Epithelial cell of esophagus (primary cell): Measurements from ENCODE around the gene SIN3B.

Experiments
- DNase-seq: peaks from one replicate; pipeline ENCODE4 v3.0.0; 2010; ENCODE audit warnings: low read depth
- H3K4me3 ChIP-seq: 2 replicates; pipeline ENCODE4 v1.5.1; 2011; ENCODE audit warnings: mild to moderate bottlenecking, low read length, control low read depth
- CTCF ChIP-seq: IDR thresholded peaks from 2 replicates; pipeline ENCODE4 v1.5.1; 2011; ENCODE audit warnings: low read depth, mild to moderate bottlenecking, low read length, control low read depth, inconsistent platforms; ENCODE audit not compliant: insufficient read depth; ENCODE audit errors: missing control alignments

SIN3B gene

DNA sequence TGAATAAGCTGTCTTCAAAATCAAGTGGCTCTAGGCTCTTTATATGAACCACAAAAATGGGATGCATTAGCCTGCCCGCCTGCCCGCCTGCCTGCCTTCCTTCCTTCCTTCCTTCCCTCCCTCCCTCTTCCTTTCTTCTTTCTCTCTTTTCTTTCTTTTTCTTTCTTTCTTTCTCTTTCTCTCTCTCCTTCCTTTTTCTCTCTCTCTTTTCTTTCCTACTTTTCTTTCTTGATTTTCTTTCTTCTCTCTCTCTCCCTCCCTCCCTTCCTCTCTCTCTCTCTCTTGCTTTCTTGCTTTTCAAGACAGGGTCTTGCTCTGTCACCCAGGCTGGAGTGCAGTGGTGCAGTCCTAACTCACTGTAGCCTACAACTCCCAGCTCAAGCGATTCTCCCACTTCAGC is 86.5 kb downstream of the SIN3B start:
- no peak overlapping the region for H3K4me3 ChIP-seq
- no peak for TF ChIP-seq CTCF
- no peak for DNase-seq

DNA sequence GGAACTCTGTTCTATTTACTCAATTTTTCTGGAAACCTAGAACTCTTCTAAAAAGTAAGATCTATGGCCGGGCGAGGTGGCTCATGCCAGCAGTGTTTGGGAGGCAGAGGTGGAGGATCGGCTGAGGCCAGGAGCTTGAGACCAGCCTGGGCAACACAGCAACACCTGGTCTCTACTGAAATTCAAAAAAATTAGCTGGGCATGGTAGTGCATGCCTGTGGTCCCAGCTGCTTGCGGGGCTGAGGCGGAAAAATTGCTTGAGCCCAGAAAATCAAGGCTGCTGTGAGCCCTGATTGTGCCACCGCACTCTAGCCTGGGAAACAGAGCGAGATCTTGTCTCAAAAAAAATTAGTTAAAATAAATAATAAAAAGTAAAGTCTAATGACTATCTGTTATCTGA is 88.2 kb downstream of the SIN3B start:
- no peak for DNase-seq
- TF ChIP-seq CTCF: no peak
- no peak overlapping the region for H3K4me3 ChIP-seq

DNA sequence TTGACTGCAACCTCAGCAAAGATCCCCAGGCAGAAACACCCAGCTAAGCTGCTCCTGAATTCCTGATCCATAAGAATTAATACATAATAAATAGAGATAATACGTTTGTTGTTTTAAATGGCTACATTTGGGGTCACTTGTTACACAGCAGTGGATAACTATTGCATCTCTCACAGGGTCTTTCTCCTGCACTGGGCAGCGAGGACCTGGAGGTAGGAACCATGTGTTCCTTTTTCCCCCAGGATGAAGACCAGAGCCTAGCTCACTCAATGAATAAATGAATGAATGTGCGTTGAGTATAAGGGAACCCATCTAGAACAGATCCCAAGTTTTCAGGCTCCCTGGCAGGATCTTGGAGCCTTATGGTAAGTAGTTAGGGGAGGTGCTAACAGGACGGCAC is 90.3 kb downstream of the SIN3B start:
- DNase-seq: no peak
- no peak overlapping the region for H3K4me3 ChIP-seq
- no peak for TF ChIP-seq CTCF

GRCh38 chr19:16920816-16921529 is 91.8 kb downstream of the SIN3B start:
- H3K4me3 ChIP-seq: peak overlapping the region; percentile 9
- DNase-seq: peak; percentile 98
- no peak for TF ChIP-seq CTCF

DNA sequence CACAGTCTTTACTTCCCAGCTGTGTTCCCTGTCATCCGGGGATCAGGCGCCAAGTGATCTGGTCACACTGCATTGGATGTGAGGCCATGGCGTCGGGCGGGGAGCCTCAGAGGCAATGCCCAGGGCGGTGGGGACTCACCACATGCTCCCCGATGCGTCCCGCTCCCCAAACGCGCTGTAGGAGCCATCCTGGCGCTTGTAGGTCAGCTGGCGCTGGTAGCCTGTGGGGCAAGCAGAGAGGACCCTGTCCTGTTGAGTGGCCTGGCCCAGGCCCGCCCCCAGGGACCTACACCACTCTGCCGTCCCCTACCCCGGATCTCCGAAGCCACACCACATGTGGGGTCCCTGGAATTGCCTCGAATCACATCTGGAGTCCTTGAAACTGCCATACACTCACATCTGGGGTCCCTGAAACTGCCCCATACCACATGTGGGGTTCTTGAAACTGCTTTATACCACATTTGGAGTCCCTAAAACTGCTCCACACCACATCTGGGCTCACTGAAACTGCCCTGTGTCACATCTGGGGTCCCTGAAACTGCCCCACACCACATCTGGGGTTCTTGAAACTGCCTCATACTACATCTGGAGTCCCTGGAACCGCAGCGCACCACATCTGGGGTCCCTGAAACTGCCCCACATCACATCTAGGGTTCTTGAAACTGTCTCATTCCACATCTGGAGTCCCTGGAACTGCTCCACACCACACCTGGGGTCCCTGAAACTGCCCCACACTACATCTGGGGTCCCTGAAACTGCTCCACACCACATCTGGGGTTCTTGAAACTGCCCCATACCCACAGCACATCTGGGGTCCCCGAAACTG is 92.8 kb downstream of the SIN3B start:
- no peak overlapping the region for H3K4me3 ChIP-seq
- DNase-seq: no peak
- TF ChIP-seq CTCF: no peak

DNA sequence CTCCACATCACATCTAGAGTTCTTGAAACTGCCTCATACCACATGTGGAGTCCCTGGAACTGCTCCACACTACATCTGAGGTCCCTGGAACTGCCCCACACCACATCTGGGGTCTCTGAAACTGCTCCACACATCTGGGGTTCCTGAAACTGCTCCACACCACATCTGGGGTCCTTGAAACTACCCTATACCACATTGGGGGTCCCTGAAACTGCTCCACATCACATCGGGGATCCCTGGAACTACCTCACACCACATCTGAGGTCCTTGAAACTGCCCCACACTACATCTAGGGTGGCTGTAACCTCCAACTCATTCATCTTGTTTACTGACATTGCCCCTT is 93.4 kb downstream of the SIN3B start:
- no peak for DNase-seq
- no peak for TF ChIP-seq CTCF

More for the DNA sequence above, 93.4 kb downstream of the SIN3B start:
- no peak overlapping the region for H3K4me3 ChIP-seq
